ENCODE data around the gene SLC6A5. TPM values are rescaled to one million over a fixed set of nuclear protein-coding genes. Genes with fewer than 3 reads are reported as not detected.
A peak's percentile ranks its signal among the peaks of the same experiment; 100 is the strongest.
"Not testable (repeated sequence)": the region's sequence is repeated elsewhere in the genome, so short reads cannot be mapped to it uniquely, and the experiment has no call there.

Gene SLC6A5
- not detected for total RNA-seq
- long read RNA-seq, result 0 reads

- intact Hi-C loops (cut with DNase I), result loop anchor here (10.0 kb wide), 1 partner anchor 215 kb away; the partner anchor contains the start of gene PRMT3 (in 2 of the 2)
- no peak for TF ChIP-seq POLR2A (IDR thresholded peaks at IDR 0.05)
- TF ChIP-seq, protein P1, sequence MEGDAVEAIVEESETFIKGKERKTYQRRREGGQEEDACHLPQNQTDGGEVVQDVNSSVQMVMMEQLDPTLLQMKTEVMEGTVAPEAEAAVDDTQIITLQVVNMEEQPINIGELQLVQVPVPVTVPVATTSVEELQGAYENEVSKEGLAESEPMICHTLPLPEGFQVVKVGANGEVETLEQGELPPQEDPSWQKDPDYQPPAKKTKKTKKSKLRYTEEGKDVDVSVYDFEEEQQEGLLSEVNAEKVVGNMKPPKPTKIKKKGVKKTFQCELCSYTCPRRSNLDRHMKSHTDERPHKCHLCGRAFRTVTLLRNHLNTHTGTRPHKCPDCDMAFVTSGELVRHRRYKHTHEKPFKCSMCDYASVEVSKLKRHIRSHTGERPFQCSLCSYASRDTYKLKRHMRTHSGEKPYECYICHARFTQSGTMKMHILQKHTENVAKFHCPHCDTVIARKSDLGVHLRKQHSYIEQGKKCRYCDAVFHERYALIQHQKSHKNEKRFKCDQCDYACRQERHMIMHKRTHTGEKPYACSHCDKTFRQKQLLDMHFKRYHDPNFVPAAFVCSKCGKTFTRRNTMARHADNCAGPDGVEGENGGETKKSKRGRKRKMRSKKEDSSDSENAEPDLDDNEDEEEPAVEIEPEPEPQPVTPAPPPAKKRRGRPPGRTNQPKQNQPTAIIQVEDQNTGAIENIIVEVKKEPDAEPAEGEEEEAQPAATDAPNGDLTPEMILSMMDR (IDR thresholded peaks at IDR 0.05), result no peak
- no peak within 1 kb of the TSS for H3K4me3 ChIP-seq
- peaks cover 0 to 6% (median 0%) of the 10 kb centered on the region in 4 donors for H3K4me1 ChIP-seq
- no peaks in the 10 kb centered on the region for H3K9me3 ChIP-seq
- ATAC-seq, result peak; percentile 65 to 79 (median 69)
- DNase-seq, result peak; percentile 42 to 68 (median 64)
- H3K27me3 ChIP-seq, result peaks cover 17 to 37% of the 10 kb centered on the region in 2 donors
- no peak within 1 kb of the TSS for H3K27ac ChIP-seq
- WGBS (ENCODE audit: insufficient coverage, low coverage, low lambda C conversion rate, missing lambda C conversion rate), result 6% methylated on average over 21 of the region's 25 CpGs
- H3K36me3 ChIP-seq, result no peaks in the 10 kb centered on the region
These were observed at the start of gene SLC6A5 for GRCh38 chr11:20599221-20600019. Gene SLC6A5 (plus strand): TSS chr11:20599608. CDS start chr11:20599673, 65 bp downstream.

DNA sequence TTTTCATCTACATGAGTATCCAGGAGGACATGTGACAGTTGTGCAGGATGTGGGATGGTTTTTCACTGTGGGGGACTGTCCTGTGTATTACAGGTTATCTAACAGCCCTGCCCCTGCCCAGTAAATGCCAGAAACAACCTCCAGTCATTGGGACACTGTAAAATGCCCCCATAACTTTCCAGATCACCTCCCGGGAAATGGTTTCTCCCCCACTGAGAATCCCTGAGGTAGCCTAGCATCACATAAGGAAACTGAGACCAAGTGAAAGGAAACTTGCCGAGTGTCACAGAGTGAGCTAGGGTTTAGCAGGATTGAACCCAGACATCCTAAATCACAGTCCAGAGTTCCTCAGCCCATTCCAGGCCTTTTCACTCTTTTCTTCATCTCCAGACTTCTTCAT lies 48.3 kb upstream of the SLC6A5 start:
- Histone ChIP-seq H3K4me1 (no peaks in the 10 kb centered on the region), H3K9me3 (no peaks in the 10 kb centered on the region), H3K36me3 (no peaks in the 10 kb centered on the region), H3K4me3 (no peak overlapping the region), H3K27me3 (no peaks in the 10 kb centered on the region), H3K27ac (no peak overlapping the region)
- 25% methylated on average over 2 of the region's 2 CpGs for WGBS (ENCODE audit: insufficient coverage, low coverage, low lambda C conversion rate, missing lambda C conversion rate)
- intact Hi-C loops (cut with DNase I), result no loop called here
- DNase-seq (no peak), ATAC-seq (no peak)
- TF ChIP-seq POLR2A (IDR thresholded peaks at IDR 0.05), result no peak
- TF ChIP-seq, protein P1 (IDR thresholded peaks at IDR 0.05), result no peak

DNA sequence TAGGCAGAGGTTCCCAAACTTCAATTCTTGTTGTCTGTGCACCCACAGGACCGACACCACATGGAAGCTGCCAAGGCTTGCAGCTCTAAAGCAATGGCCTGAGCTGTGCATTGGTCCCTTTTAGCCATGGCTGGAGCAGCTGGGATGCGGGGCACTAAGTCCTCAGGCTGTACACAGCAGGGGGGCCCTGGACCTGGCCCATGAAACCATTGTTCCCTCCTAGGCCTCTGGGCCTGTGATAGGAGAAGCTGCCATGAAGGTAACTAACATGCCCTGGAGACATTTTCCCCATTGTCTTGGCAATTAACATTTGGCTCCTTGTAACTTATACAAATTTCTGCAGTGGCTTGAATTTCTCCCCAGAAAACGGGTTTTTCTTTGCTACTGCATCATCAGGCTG lies 43.6 kb upstream of the SLC6A5 start:
- WGBS (ENCODE audit: insufficient coverage, low coverage, low lambda C conversion rate, missing lambda C conversion rate), result 32% methylated on average over 1 of the region's 3 CpGs
- H3K27ac ChIP-seq, result no peak overlapping the region

GRCh38 chr11:20556396-20556795 lies 43.0 kb upstream of the SLC6A5 start:
- H3K9me3 ChIP-seq; H3K27me3 ChIP-seq; intact Hi-C loops (cut with DNase I); DNase-seq; ATAC-seq; H3K36me3 ChIP-seq; H3K27ac ChIP-seq; H3K4me3 ChIP-seq; H3K4me1 ChIP-seq: not testable (repeated sequence)

More for the DNA sequence above, 43.6 kb upstream of the SLC6A5 start:
- Histone ChIP-seq H3K4me3 (no peak overlapping the region), H3K9me3 (no peaks in the 10 kb centered on the region), H3K27me3 (no peaks in the 10 kb centered on the region), H3K4me1 (no peaks in the 10 kb centered on the region), H3K36me3 (no peaks in the 10 kb centered on the region)
- intact Hi-C loops (cut with DNase I), result no loop called here
- DNase-seq (no peak), ATAC-seq (no peak)
- TF ChIP-seq, protein P1 (IDR thresholded peaks at IDR 0.05), result no peak
- TF ChIP-seq POLR2A (IDR thresholded peaks at IDR 0.05), result no peak

GRCh38 chr11:20558741-20559140 lies 40.7 kb upstream of the SLC6A5 start:
- Histone ChIP-seq H3K27ac (no peak overlapping the region), H3K36me3 (no peaks in the 10 kb centered on the region), H3K4me1 (no peaks in the 10 kb centered on the region), H3K9me3 (no peaks in the 10 kb centered on the region), H3K4me3 (no peak overlapping the region), H3K27me3 (no peaks in the 10 kb centered on the region)
- ATAC-seq, result no peak
- WGBS (ENCODE audit: insufficient coverage, low coverage, low lambda C conversion rate, missing lambda C conversion rate), result 75% methylated on average over 4 of the region's 4 CpGs
- DNase-seq, result no peak
- no peak for TF ChIP-seq POLR2A (IDR thresholded peaks at IDR 0.05)
- TF ChIP-seq, protein P1 (IDR thresholded peaks at IDR 0.05), result no peak
- intact Hi-C loops (cut with DNase I), result no loop called here
